Body of pancreas (tissue), 4 donors: ENCODE results near the gene PRRT1B. TPM values are rescaled to one million over a fixed set of nuclear protein-coding genes. Genes with fewer than 3 reads are reported as not detected.

Experiments used
- ATAC-seq: fragments of 150-250 bp; one replicate; pipeline ENCODE4 v1.9.1; 2016
- DNase-seq, 4 donors: peaks; one replicate each; pipeline ENCODE4 v3.0.0-alpha.2; 2019
- H3K27ac ChIP-seq, 4 donors: fragments of 200-600 bp; sonication (generic); 1 replicate in 3 of 4; 2 replicates in 1 of 4; pipeline versions ENCODE4 v1.5.1 to v1.6.1; 2016 to 2019; ENCODE audit warnings: mild to moderate bottlenecking in 1 of 4, mixed read lengths in 1 of 4, moderate library complexity in 1 of 4
- H3K27me3 ChIP-seq, 2 donors: fragments of 200-600 bp; sonication (generic); one replicate each; pipeline ENCODE4 v1.6.0; 2016; ENCODE audit warnings: mild to moderate bottlenecking in 1 of 2
- H3K36me3 ChIP-seq, 2 donors: fragments of 200-600 bp; sonication (generic); replicated peaks in 1 of 2; 2 replicates each; pipeline ENCODE4 v1.5.1; 2016; ENCODE audit warnings: low read depth in 2 of 2; ENCODE audit not compliant: insufficient read depth in 1 of 2
- H3K4me1 ChIP-seq: fragments of 200-600 bp; sonication (generic); one replicate; pipeline ENCODE4 v1.6.0; 2016
- H3K4me3 ChIP-seq, 2 donors: fragments of 200-600 bp; sonication (generic); 1 replicate in 1 of 2; 2 replicates in 1 of 2; pipeline ENCODE4 v1.5.1; 2016 to 2019
- H3K9me3 ChIP-seq, 3 donors: fragments of 200-600 bp; sonication (generic); 1 replicate in 2 of 3; 2 replicates in 1 of 3; pipeline ENCODE4 v1.5.1; 2016
- CTCF ChIP-seq, 7 experiments: fragments of 450-650 bp in 4 of 7; fragments of 200-600 bp in 3 of 7; sonication (generic) in 3 of 7; IDR thresholded peaks; one replicate each; pipeline ENCODE4 v1.5.1; 2016 to 2019; ENCODE audit warnings: antibody characterized with exemption in 7 of 7
- POLR2A ChIP-seq, 3 donors: fragments of 450-650 bp; IDR thresholded peaks; one replicate each; pipeline ENCODE4 v1.6.1; 2016; ENCODE audit warnings: antibody characterized with exemption in 3 of 3, mild to moderate bottlenecking in 2 of 3
- WGBS, 2 donors: methylation state at CpG; one replicate each; pipeline ENCODE4 v1.1.5; 2017; 5-methylcytosine and 5-hydroxymethylcytosine counted together
- intact Hi-C: fragments of 100-400 bp; cut with DNase I; formaldehyde crosslinking; loops from one replicate; pipeline ENCODE4 v1.15.1; 2023
- total RNA-seq, 2 donors: library from RNA; depleted of rRNA; stranded (reverse); fragments of >200 nt; gene quantifications; one replicate each; pipeline ENCODE4 v1.1.0, GENCODE V29; 2016

PRRT1B gene
- total RNA-seq, 2 donors from 2014 or later: 0.33 to 0.78 TPM

- H3K27me3 ChIP-seq: no peaks in the 10 kb centered on the region
- no peaks in the 10 kb centered on the region for H3K9me3 ChIP-seq
- intact Hi-C loops: no loop called here
- H3K4me3 ChIP-seq: no peak overlapping the region
- ATAC-seq (no peak), DNase-seq (no peak)
- WGBS, 2 donors: 78 to 95% methylated on average over 3 to 7 of the region's 7 CpGs
- peaks cover 8 to 48% of the 10 kb centered on the region in 2 donors for H3K36me3 ChIP-seq
- H3K4me1 ChIP-seq: no peaks in the 10 kb centered on the region
- no peak overlapping the region for H3K27ac ChIP-seq
- TF ChIP-seq POLR2A (IDR thresholded peaks at IDR 0.05): no peak
- TF ChIP-seq CTCF (IDR thresholded peaks at IDR 0.05): no peak
Measured at GRCh38 chr9:131584858-131585257, 39.5 kb downstream of the PRRT1B start.

- TF ChIP-seq POLR2A (IDR thresholded peaks at IDR 0.05): no peak
- no peak for TF ChIP-seq CTCF (IDR thresholded peaks at IDR 0.05)
- no peaks in the 10 kb centered on the region for H3K4me1 ChIP-seq
- intact Hi-C loops: no loop called here
- H3K9me3 ChIP-seq: no peaks in the 10 kb centered on the region
- no peaks in the 10 kb centered on the region for H3K27me3 ChIP-seq
- DNase-seq (peak in 1 of 4 donors; percentile 50), ATAC-seq (no peak)
- H3K36me3 ChIP-seq: peaks cover 2 to 44% of the 10 kb centered on the region in 2 donors
- no peak overlapping the region for H3K27ac ChIP-seq
- 59 to 75% methylated on average over 6 to 8 of the region's 8 CpGs for WGBS, 2 donors
- H3K4me3 ChIP-seq: no peak overlapping the region
Measured at GRCh38 chr9:131585375-131585774, 40.1 kb downstream of the PRRT1B start.

GRCh38 chr9:131587331-131587730 is 42.0 kb downstream of the PRRT1B start:
- ATAC-seq (no peak), DNase-seq (no peak)
- Histone ChIP-seq H3K4me1 (no peaks in the 10 kb centered on the region), H3K36me3 (peaks cover 0 to 42% of the 10 kb centered on the region in 2 donors), H3K9me3 (no peaks in the 10 kb centered on the region), H3K27me3 (no peaks in the 10 kb centered on the region), H3K27ac (no peak overlapping the region), H3K4me3 (no peak overlapping the region)
- WGBS, 2 donors: 83 to 86% methylated on average over 9 of the region's 9 CpGs
- intact Hi-C loops: no loop called here
- TF ChIP-seq POLR2A (IDR thresholded peaks at IDR 0.05) (no peak), CTCF (IDR thresholded peaks at IDR 0.05) (no peak)

- 91 to 93% methylated on average over 11 to 13 of the region's 14 CpGs for WGBS, 2 donors
- TF ChIP-seq POLR2A (IDR thresholded peaks at IDR 0.05) (no peak), CTCF (IDR thresholded peaks at IDR 0.05) (no peak)
- Histone ChIP-seq H3K9me3 (no peaks in the 10 kb centered on the region), H3K4me3 (no peak overlapping the region), H3K36me3 (peaks cover 0 to 37% of the 10 kb centered on the region in 2 donors), H3K4me1 (no peaks in the 10 kb centered on the region), H3K27ac (no peak overlapping the region), H3K27me3 (no peaks in the 10 kb centered on the region)
- no peak for DNase-seq
- ATAC-seq: no peak
- intact Hi-C loops: no loop called here
Measured at GRCh38 chr9:131587906-131588305, 42.6 kb downstream of the PRRT1B start.

GRCh38 chr9:131588396-131588795 is 43.1 kb downstream of the PRRT1B start:
- H3K27me3 ChIP-seq: no peaks in the 10 kb centered on the region
- H3K36me3 ChIP-seq: peaks cover 0 to 37% of the 10 kb centered on the region in 2 donors
- no peak overlapping the region for H3K4me3 ChIP-seq
- ATAC-seq: no peak
- no peak overlapping the region for H3K27ac ChIP-seq
- no peak for DNase-seq
- TF ChIP-seq CTCF (IDR thresholded peaks at IDR 0.05): no peak
- no peak for TF ChIP-seq POLR2A (IDR thresholded peaks at IDR 0.05)
- no peaks in the 10 kb centered on the region for H3K9me3 ChIP-seq
- H3K4me1 ChIP-seq: no peaks in the 10 kb centered on the region
- intact Hi-C loops: no loop called here
- 83% methylated on average over 9 of the region's 9 CpGs; no CpG with 5 or more reads in 1 of the 2 donors for WGBS, 2 donors
